Measurements from ENCODE around the gene ST6GAL1.
"Not testable (repeated sequence)": the region's sequence is repeated elsewhere in the genome, so short reads cannot be mapped to it uniquely, and the experiment has no call there.

ST6GAL1 gene

DNA sequence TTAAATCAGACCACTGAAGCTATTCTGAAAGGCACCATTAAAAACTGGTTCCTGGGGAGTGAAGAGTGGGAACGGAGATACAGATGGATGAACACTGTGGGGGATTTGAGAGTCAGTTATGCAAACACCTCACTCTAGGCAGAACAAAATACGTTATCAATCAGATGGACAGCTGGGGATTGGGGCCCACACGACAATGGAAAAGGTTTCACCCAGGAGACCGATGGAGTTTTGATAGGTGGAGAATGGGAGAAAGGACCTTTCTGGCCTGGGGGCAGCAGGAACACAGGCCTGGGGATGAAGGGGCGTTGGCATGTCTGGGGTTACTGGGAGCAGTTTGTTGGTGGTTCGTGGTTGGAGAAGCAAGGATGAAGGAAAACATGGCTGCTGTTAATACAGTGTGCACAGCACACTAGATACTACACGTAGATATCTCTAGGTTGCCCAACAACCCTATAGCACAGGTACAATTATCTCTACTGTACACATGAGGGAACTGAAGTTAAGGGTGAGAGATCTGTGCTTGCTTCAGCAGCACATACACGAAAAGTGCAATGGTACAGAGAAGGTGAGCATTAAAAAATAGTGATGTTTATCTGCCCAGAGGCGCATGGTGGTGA lies 16.5 kb downstream of the ST6GAL1 start:
- no peak for DNase-seq

DNA sequence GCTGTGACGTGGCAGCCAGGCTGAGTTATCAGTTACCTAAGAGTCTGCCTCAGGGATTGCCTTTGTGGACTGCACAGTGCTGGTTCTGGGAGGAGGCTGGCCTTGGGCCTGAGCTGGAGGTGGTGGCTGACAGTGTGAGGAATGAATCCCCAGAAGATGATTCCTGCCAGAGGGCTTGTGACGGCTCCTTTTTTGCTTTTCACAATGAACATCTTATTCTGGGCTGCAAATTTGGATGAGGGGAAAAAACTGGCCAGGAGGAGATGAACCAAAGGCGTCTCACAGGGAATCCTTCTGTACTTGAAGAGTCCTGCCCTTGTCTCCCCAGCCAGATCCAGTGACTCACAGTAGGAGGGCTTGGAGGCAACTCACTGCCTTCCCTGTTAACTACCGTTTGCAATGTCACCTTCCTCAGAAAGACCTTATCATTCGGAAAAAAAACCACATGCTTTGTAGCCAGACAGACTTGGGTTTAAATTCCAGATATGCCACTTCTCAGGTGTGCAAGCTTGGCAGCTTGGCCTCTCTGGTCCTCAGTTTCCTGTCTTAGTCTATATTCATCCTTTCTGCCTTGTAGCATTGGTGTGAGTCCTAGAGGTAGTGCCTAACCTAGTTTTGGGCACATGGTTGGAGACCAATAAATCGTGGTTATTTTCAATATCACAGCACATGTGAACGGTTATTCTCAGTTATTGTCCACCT lies 19.1 kb downstream of the ST6GAL1 start:
- DNase-seq = no peak

DNA sequence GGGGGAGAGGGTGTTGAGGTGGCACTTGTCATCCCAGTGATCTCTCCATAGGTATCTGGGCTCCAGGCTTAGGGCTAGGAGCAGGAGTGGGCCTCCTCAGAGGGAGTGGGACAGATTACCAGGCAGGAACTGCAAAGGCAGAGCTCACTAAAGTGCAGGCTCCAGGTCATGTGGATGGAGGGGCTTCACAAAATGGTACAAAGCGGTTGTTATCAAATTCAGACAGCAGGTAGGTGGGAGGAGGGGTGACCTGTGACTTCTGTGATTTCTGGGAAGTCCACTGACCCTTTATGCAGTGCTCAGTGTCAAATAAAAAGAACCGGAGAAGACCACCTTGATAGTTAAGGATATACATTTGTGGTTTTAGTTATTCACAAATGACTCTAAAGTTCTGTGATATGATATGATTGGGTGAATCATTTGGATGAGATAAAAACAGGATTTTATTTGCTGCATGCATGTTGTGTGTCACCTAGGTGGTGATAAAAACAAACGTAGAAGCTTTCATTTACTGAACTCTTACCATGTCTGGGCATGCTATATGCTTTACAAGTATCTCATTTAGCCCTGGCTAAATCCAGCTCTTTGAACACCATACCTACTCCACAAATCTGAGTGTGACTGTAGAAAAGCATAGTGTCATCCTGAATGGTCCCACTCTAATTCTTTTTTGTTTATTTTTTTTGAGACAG lies 20.2 kb downstream of the ST6GAL1 start:
- DNase-seq = no peak

DNA sequence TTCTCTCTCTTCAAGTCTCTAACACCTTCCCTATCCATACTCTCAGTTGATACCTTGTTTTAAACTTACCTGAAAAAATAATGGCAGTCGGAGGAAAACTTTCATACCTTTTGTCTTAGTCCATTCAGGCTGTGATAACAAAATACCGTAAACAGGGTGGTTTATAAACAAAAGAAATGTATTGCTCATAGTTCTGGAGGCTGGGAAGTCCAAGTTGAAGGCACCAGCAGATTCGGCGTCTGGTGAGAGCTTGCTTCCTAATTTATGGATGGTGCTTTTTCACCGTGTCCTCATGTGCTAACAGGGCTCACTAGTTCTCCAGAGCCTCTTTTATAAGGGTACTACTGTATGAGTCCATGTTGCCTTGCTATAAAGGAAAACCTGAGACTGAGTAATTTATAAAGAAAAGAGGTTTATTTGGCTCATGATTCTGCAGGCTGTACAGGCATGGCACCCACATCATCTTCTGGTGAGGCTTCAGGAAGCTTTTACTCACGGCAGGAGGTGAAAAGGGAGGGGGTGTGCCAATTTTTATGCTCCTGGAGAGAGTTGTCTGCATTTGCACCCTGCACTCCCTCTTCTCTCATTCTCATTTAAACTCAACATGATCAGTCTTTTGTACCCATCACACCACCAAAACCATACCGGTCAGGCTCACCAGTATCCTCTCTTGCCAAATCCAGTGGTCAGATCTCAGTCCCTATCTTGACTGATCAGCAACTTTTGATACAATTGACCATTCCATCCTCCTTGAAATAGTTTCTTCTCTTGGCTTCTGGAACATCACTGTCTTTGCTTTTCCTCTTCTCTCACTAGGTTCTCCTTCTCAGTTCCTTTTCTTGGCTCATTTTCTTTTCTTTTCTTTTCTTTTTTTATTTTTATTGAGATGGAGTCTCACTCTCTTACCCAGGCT lies 21.6 kb downstream of the ST6GAL1 start:
- no peak for DNase-seq

DNA sequence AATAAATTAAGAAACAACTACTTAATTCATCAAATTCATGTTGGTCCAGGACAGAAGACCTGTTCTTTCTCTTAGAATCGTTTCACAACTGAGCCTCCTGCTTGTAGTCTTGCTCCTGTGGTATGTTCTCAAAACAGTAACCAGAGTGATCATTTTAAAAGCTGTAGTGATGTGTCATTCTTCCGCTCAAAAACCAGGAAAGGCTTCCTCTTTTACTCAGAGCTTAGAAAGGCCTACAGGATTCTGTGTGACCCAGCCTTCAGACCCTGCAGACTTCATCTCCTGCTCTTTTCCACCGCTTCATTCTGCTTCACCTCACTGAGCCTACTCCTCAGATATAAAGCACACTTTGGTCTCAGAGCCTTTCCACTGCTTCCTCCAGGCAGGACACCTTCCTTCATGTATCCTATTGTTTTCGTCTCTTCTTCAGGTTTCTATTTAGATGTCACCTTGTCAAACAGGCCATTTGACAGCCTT lies 22.7 kb downstream of the ST6GAL1 start:
- DNase-seq = no peak

DNA sequence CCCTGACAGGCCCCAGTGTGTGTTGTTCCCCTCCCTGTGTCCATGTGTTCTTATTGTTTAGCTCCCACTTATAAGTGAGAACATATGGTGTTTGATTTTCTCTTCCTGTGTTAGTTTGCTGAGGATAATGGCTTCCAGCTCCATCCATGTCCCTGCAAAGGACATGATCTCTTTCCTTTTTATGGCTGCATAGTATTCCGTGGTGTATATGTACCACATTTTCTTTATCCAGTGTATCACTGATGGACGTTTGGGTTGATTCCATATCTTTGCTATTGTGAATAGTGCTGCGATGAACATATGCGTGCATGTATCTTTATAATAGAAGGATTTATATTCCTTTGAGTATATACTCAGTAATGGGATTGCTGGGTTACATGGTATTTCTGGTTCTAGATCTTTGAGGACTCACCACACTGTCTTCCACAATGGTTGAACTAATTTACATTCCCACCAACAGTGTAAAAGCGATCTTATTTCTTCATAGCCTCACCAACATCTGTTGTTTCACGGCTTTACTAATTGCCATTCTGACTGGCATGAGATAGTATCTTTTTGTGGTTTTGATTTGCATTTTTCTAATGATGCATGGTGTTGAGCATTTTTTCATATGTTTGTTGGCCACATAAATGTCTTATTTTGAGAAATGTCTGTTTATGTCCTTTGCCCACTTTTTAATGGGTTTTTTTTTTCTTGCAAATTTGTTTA lies 23.8 kb downstream of the ST6GAL1 start:
- DNase-seq = not testable (repeated sequence)

DNA sequence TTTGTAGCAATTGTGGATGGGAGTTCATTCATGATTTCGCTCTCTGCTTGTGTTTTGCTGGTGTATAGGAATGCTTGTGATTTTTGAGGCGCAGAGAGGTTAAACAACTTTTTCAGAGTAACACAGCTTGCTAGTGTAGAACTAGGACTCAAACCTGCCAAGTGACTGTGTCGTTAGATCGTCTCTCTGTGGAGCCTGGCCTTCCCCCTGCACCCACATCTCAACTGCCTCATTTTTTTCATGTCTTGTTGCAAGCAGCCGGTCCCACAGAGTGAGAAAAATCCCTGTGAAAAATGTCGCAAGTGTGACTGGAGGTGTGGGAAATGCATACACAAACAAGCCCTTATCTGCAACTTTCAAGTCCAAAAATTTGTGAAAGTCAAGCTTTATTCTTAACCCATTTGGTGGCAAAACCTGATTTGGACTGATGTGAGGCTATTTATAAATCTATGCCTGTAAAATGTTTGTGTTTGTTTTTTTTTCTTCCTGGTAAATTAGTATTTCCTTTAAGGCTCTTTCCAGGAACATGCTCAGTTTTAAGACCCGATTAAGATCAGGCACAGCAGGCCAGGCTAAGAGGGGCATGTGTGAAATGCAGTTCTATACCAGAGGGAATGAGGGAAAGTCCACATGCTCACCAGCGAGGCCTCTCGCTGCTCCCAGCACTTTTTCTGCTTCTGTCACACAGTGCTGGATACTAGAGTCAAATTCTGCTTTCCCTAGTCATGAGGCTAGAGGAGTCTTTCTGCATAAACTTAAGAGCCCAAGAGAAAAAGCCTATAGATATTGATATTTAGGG lies 25.8 kb downstream of the ST6GAL1 start:
- no peak for DNase-seq

DNA sequence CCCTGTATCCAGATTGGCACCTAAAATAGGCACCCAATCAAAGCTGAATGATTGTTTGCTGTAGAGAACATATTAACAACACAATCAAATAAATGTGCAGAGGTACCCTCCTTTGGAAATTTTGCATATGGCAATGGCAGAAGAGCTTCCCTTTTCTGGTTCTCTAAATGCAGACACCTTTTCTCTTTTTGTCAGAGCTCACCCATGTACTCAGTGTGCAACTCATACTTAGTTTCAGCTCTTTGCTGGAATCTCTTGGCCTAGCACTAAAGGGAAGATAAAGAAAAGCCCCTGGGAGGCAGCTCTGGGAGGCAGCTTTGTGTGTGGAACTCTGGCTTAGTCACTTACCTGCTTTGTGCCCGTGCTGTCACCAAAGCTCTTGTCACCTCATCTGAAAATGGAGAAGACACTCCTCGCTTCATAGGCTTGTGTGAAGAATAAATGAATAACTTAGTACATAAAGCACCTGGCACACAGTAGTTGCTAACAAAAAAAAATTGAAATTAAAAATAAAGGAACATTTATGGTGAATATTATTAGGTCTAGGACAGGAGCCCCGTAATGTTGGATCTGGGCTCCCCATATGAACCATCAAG lies 28.8 kb downstream of the ST6GAL1 start:
- no peak for DNase-seq

DNA sequence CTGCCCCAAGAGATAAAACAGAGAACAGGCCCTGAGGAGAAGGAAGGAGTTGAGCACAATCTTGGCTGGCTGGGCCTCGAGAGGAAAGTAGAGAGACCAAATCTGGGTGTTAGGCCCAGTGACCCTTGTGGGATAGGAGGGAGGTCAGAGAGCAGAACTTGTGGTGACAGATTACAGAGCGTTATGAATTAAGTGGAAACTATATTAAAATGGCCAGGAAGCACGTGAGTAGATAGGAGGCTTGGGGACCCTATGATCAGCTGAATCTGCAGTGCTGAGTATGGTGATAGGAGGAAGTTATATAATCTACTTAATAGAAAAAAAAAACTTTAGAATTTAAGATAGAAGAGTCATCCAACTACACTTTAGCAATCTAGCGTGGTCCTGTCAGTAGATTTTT lies 30.0 kb downstream of the ST6GAL1 start:
- DNase-seq = no peak

DNA sequence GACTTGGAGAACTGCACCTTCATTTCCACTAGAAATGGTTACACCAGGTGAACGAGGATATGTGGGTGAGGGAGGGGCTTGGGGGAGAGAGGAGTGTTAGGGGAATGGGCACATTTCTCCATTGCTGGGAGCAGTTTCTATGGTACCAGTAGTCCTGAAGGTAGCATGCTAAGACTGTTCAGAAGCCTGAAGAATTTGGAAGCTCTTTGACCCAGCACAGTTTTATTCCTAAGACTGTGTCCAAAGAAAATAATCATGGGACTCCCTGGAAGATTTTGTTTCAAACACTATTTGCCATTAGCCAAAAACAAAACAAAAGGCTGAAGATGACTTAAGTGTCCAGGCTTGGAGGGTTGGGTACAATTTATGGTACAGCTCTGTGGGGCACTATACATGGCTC lies 32.1 kb downstream of the ST6GAL1 start:
- DNase-seq = no peak

DNA sequence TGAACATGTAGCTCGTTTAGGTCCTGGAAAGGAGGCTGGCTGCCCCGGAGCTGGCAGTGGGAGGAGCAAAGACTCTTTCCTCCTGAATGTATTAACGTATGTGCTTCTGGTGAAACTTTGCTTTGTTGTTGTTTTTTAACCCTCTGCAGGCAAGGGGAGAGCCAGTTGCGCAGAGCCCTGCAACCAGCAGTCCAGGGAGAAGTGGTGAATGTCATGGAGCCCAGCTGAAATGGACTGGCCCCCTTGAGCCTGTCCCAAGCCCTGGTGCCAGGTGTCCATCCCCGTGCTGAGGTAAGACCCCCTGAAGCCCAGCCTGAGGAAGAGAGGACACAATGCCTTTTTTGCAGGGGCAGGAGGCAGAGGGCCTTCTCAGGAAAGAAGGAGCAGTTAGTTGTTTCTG lies 33.3 kb downstream of the ST6GAL1 start:
- DNase-seq = no peak

DNA sequence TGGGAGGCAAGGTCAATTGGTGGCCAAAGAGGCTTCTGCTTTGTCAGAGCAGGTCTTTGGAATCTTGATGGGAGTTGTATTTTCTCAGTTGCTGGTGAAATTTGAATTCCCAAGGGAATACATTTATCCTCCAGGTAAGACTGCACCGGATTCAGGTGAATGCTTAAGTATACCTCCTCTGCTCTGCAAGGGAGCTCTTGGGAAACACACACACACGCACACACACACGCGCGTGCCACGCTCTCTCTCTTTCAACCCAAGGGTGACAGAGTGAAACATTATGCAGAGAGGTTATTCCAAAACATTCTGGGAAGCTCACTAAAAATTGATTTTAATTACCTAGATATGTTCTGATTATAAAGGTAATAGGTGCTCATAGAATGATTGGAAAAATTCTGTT lies 33.7 kb downstream of the ST6GAL1 start:
- DNase-seq = no peak

DNA sequence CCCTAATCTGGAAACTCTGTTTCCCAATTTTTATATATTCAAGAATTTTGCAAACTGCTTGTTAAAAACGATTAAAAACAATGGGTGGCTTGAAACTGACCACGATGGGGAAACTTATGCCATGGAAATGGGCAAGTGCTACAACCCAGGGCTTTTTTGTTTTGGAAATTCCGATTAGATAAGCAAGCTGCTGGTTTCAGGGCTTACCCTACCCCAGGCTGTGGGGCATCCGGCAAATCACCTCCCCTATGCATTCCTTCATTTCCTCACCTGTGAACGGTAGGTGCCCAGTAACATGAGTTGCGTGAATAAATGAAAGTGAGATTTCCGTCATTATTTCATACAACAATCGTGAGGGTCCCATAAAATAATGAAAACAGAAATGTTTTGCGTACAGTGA lies 34.3 kb downstream of the ST6GAL1 start:
- DNase-seq = no peak

DNA sequence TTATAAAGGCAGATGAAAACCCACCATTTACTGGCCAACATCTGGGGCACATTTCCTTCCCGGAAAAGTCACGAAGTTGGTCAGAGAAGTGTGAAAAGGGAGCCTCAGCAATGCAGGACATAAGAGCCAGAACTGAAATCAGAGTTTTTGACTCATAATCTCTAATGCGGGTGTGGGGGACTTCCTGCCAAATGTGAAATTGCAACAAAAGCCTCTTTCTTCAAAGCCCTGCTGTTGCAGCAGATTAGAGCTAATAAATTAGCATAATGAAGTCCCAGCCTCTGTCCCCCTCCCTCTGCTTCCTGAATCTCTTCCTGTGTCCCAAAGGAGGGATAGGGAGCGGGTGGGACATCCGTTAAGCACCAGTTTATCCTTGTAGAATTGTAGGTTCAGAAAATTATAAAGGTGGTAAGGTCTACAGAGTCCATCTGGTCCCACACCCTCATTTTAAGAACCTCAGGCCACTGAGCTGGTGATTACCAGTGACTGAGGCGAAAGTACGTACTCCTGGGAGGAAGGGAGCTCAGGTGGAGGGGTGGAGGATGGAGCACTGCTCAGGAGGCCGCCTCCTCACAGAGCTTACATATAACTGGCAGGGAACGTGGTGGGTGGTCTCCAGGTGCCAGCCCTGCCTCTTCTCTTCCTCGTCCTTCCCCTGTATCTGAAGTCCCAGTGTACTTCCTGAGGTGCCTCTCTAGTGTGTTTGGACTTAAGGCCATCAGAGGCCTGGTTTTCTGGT lies 35.0 kb downstream of the ST6GAL1 start:
- DNase-seq = no peak

DNA sequence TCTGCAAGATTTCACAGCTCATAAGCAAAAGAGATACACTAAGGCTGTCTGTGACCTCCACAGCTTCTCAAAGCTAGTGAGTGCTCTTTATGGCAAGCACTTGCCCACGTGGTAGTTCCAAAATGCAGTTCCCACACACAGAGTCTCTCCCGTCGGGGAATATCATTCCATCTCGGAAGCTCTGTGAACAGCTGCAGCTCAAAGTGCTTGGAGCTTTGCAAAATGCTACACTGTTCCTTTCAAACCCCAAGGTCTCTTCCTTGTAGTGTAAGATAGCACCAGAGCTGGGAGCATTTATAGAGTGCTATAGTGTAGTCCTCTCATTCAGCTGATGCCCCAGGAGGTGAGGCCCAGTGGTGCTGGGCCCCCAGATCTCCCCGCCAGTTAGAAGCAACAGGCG lies 36.1 kb downstream of the ST6GAL1 start:
- DNase-seq = no peak

DNA sequence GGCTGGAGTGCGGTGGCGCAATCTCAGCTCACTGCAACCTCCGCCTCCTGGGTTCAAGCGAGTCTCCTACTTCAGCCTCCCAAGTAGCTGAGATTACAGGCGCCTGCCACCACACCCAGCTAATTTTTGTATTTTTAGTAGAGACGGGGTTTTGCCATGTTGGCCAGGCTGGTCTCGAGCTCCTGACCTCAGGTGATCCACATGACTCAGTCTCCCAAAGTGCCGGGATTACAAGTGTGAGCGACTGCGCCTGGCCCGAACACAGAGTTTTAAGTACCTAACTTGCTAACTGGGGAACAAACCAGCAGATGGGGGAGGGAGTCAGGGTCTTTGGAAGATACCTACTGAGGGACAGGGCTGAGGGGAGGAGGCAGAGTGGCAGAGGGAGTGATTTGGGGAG lies 36.9 kb downstream of the ST6GAL1 start:
- not testable (repeated sequence) for DNase-seq

DNA sequence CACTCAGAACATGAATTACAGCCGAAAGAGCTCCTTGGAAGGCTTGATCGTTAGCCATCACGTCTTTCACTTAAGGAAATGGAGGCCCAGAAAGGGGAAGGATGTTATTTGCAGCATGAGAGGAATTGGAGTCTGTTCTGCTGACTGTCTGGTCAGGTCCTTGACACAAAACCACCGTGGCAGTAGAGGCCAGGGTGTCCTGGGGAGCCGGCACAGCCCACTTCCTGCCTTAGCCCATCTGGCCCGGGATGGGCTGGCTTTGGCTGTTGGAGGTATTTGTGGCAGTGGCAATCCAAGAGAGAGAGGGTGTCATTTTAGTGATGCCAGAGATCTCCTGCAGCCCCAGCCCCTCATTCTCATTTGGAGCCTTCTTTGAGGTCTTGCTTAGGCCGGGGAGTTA lies 37.4 kb downstream of the ST6GAL1 start:
- no peak for DNase-seq

DNA sequence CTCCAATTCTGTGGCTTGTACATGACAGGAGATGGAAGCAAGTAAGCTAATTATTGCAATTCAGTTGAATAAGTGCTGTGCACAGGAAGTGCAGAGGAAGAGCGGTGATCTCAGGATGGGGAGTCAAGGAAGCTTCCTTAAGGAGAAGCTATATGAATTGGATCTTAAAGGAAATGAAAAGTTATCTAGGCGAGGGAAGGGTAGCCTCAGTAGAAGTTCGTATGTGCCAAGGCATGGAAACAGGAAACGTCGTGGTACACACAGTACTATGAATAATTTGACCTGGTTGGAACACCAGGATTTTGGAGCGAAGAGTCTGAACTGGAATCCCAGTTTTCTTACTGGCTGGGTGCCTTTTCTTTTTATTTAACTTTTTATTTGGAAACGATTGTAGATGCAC lies 39.3 kb downstream of the ST6GAL1 start:
- DNase-seq = no peak

DNA sequence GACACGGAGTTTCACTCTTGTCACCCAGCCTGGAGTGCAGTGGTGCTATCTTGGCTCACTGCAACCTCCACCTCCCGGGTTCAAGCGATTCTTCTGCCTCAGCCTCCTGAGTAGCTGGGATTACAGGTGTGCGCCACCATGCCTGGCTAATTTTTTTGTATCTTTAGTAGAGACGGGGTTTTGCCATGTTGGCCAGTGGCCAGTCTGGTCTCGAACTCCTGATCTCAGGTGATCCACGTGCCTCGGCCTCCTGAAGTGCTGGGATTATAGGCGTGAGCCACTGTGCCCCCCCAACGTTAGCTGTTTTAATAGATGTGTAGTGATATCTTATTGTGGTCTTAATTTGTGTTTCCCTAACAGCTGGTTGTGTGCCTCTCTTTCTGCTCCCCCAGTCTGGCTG lies 40.8 kb downstream of the ST6GAL1 start:
- DNase-seq = not testable (repeated sequence)

DNA sequence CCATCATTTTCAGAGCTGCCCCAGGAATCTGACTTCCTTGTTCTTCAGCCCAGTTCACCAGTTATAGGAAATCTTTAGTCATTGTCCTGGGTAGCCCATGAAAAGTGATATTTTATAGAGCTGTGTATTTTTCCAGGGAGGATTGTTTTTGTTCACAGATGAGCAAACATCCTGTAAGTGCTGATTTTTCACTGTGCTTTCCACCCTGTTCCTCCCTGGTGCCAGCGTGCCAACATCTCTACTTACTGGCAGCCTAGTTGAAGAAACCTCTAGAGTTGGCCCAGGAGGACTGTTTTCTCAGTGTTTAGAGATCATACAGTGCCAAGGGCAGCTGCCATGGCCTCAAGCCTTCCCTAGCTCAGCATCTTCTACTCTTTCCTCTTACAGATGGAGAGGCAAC lies 41.3 kb downstream of the ST6GAL1 start:
- no peak for DNase-seq

Data from stimulated activated CD4-positive, alpha-beta T cell treated with anti-CD3 and anti-CD28 coated beads, Interleukin-4, amount 100 ng/mL, for 4 hours (primary cell).